ENCODE measurements around the gene TECPR2. TPM values are rescaled to one million over a fixed set of nuclear protein-coding genes. Genes with fewer than 3 reads are reported as not detected.

The TECPR2 gene
- total RNA-seq, 1 donor from 2014 or later, result 19.9 TPM

GRCh38 chr14:102342238-102342637 lies 20.5 kb upstream of the TECPR2 start:
- H3K9me3 Mint-ChIP-seq (ENCODE audit: unreplicated experiment), result no peaks in the 10 kb centered on the region
- H3K9ac ChIP-seq (ENCODE audit: low read length), result no peak overlapping the region
- no peak for FAIRE-seq
- H3K27ac Mint-ChIP-seq (ENCODE audit: unreplicated experiment), result no peak overlapping the region
- H3K36me3 Mint-ChIP-seq (ENCODE audit: low read depth, unreplicated experiment), result peaks cover 17% of the 10 kb centered on the region
- H3K36me3 ChIP-seq (ENCODE audit: insufficient read depth, low read length), result peaks cover 23% of the 10 kb centered on the region
- TF ChIP-seq CTCF (IDR thresholded peaks at IDR 0.05; ENCODE audit: insufficient read depth, low read depth, low read length), result no peak
- no peak for TF ChIP-seq EZH2 (IDR thresholded peaks at IDR 0.05; ENCODE audit: insufficient read depth, low read length)
- H4K20me1 ChIP-seq (ENCODE audit: insufficient read depth, low read length), result no peaks in the 10 kb centered on the region
- no peaks in the 10 kb centered on the region for H3K79me2 ChIP-seq (ENCODE audit: insufficient read depth, low read length)
- no peak overlapping the region for H3K4me2 ChIP-seq (ENCODE audit: low read length)
- no peaks in the 10 kb centered on the region for H3K27me3 Mint-ChIP-seq (ENCODE audit: low read depth, unreplicated experiment)
- H3K4me3 ChIP-seq (ENCODE audit: insufficient read depth, low read depth, low read length), result no peak overlapping the region
- no peak overlapping the region for H2AFZ ChIP-seq (ENCODE audit: low read depth, low read length)
- H3K27ac ChIP-seq (ENCODE audit: low read depth, low read length), result no peak overlapping the region
- H3K4me1 Mint-ChIP-seq (ENCODE audit: low read depth, unreplicated experiment), result no peaks in the 10 kb centered on the region
- no peaks in the 10 kb centered on the region for H3K27me3 ChIP-seq (ENCODE audit: insufficient read depth, low read length)
- no peaks in the 10 kb centered on the region for H3K9me3 ChIP-seq (ENCODE audit: insufficient read depth, low read depth, low read length)
- DNase-seq (ENCODE audit: low read depth), result no peak
- H3K4me3 Mint-ChIP-seq (ENCODE audit: unreplicated experiment), result no peak overlapping the region
- no peaks in the 10 kb centered on the region for H3K4me1 ChIP-seq (ENCODE audit: insufficient read depth, low read length)

GRCh38 chr14:102344084-102344483 lies 18.7 kb upstream of the TECPR2 start:
- Mint-ChIP-seq H3K27ac (ENCODE audit: unreplicated experiment) (no peak overlapping the region), H3K4me1 (ENCODE audit: low read depth, unreplicated experiment) (no peaks in the 10 kb centered on the region), H3K9me3 (ENCODE audit: unreplicated experiment) (no peaks in the 10 kb centered on the region), H3K27me3 (ENCODE audit: low read depth, unreplicated experiment) (no peaks in the 10 kb centered on the region), H3K4me3 (ENCODE audit: unreplicated experiment) (no peak overlapping the region), H3K36me3 (ENCODE audit: low read depth, unreplicated experiment) (peaks cover 23% of the 10 kb centered on the region)
- Histone ChIP-seq H3K27ac (ENCODE audit: low read depth, low read length) (no peak overlapping the region), H2AFZ (ENCODE audit: low read depth, low read length) (no peak overlapping the region), H3K79me2 (ENCODE audit: insufficient read depth, low read length) (no peaks in the 10 kb centered on the region), H3K9me3 (ENCODE audit: insufficient read depth, low read depth, low read length) (no peaks in the 10 kb centered on the region), H3K9ac (ENCODE audit: low read length) (no peak overlapping the region), H3K4me3 (ENCODE audit: insufficient read depth, low read depth, low read length) (no peak overlapping the region), H3K4me1 (ENCODE audit: insufficient read depth, low read length) (no peaks in the 10 kb centered on the region), H3K4me2 (ENCODE audit: low read length) (no peak overlapping the region), H3K27me3 (ENCODE audit: insufficient read depth, low read length) (no peaks in the 10 kb centered on the region), H3K36me3 (ENCODE audit: insufficient read depth, low read length) (peaks cover 19% of the 10 kb centered on the region), H4K20me1 (ENCODE audit: insufficient read depth, low read length) (no peaks in the 10 kb centered on the region)
- no peak for FAIRE-seq
- TF ChIP-seq CTCF (IDR thresholded peaks at IDR 0.05; ENCODE audit: insufficient read depth, low read depth, low read length) (no peak), EZH2 (IDR thresholded peaks at IDR 0.05; ENCODE audit: insufficient read depth, low read length) (no peak)
- DNase-seq (ENCODE audit: low read depth), result no peak

GRCh38 chr14:102344485-102344884 lies 18.3 kb upstream of the TECPR2 start:
- Mint-ChIP-seq H3K4me1 (ENCODE audit: low read depth, unreplicated experiment) (no peaks in the 10 kb centered on the region), H3K36me3 (ENCODE audit: low read depth, unreplicated experiment) (peaks cover 24% of the 10 kb centered on the region), H3K9me3 (ENCODE audit: unreplicated experiment) (no peaks in the 10 kb centered on the region), H3K27ac (ENCODE audit: unreplicated experiment) (no peak overlapping the region), H3K27me3 (ENCODE audit: low read depth, unreplicated experiment) (no peaks in the 10 kb centered on the region), H3K4me3 (ENCODE audit: unreplicated experiment) (no peak overlapping the region)
- H2AFZ ChIP-seq (ENCODE audit: low read depth, low read length), result no peak overlapping the region
- H3K27ac ChIP-seq (ENCODE audit: low read depth, low read length), result no peak overlapping the region
- no peak overlapping the region for H3K4me2 ChIP-seq (ENCODE audit: low read length)
- H3K27me3 ChIP-seq (ENCODE audit: insufficient read depth, low read length), result no peaks in the 10 kb centered on the region
- no peak for DNase-seq (ENCODE audit: low read depth)
- H3K9ac ChIP-seq (ENCODE audit: low read length), result no peak overlapping the region
- no peaks in the 10 kb centered on the region for H3K9me3 ChIP-seq (ENCODE audit: insufficient read depth, low read depth, low read length)
- no peaks in the 10 kb centered on the region for H3K4me1 ChIP-seq (ENCODE audit: insufficient read depth, low read length)
- H3K4me3 ChIP-seq (ENCODE audit: insufficient read depth, low read depth, low read length), result no peak overlapping the region
- FAIRE-seq, result no peak
- H4K20me1 ChIP-seq (ENCODE audit: insufficient read depth, low read length), result no peaks in the 10 kb centered on the region
- H3K36me3 ChIP-seq (ENCODE audit: insufficient read depth, low read length), result peaks cover 21% of the 10 kb centered on the region
- no peaks in the 10 kb centered on the region for H3K79me2 ChIP-seq (ENCODE audit: insufficient read depth, low read length)
- TF ChIP-seq CTCF (IDR thresholded peaks at IDR 0.05; ENCODE audit: insufficient read depth, low read depth, low read length) (no peak), EZH2 (IDR thresholded peaks at IDR 0.05; ENCODE audit: insufficient read depth, low read length) (no peak)

Measured in astrocyte (in vitro differentiated cells and primary cell).